Activated CD8-positive, alpha-beta memory T cell treated with anti-CD3 and anti-CD28 coated beads for 4 hours (primary cell): Measurements from ENCODE around the gene ZNF385B.

Experiments used
- DNase-seq, 2 donors: peaks; one replicate each; pipeline ENCODE4 v3.0.0-alpha.2; 2020; ENCODE audit warnings: low read depth in 2 of 2

The ZNF385B gene

DNA sequence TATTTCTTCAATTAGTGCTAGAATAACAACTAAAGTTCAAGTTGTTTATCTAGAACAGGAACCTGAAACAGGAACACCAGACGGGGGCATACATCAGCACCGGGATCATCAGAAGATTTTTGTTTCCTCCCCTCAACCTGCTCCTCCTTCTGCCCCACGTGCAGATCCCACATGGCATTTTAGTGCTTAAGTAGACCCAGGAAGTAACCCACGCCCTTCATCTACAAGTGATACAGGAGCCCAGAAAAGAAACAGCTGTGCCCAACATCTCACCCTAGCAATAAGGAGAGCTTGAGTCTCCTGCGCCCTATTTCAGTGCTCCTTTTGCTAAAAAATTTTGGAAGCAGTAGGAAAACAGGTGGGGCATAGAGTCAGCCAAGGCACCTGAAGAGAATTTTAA lies 5.2 kb downstream of the ZNF385B start:
- DNase-seq: no peak

DNA sequence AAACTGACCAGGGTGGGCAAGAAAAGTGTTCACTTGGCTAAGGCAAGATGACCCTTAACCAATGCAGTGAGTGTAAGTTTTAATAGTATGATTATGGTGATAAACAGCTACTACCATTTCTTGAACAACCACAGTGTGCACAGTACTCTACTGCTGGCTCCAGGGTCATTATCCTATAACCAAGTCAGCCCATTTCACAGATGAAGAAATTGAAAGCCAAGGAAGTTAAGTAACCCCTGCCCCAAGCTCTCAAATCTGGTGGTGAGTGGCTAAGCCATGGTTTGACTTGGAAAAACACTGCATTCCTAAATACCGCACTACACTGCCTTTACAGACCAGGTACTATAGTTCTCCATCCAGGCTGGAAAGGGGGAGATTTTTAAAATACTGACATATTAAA lies 5.7 kb downstream of the ZNF385B start:
- DNase-seq: no peak

DNA sequence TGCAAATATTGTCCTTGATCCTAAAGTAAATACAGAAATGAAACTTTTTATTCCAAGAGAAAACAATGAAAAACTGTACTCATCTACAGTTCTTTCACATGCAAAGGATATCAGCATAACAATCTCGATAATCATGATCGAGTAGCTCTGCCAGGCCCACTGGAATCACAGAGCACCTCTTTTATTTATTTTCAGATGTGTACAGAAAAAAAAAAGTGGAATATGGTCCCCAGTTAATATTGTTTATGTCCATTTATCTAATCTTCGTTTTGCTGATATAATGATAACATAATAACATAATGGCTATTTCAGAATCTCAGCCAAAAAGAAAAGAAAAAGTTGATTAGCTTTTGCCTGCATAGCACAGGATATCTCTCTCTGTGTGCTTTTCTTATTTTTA lies 6.5 kb downstream of the ZNF385B start:
- DNase-seq: no peak

DNA sequence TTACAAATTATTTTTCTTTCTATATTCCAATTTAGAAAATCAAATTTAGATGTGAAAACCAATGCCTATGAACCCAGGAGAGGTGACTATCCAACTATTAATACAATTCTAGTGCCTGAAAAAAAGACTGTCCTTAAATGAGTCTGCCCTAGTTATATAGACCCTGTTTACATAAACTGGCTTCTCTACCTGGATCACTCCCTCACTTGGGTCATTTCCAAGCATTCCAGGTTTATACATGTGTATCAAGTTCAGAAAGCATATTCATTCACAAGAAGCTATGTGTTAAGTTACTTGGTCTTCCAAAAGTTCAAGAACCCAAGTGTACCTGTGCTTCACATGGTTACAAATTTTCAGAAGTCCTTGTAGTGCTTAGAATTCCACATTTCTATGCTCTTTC lies 8.3 kb downstream of the ZNF385B start:
- DNase-seq: no peak

DNA sequence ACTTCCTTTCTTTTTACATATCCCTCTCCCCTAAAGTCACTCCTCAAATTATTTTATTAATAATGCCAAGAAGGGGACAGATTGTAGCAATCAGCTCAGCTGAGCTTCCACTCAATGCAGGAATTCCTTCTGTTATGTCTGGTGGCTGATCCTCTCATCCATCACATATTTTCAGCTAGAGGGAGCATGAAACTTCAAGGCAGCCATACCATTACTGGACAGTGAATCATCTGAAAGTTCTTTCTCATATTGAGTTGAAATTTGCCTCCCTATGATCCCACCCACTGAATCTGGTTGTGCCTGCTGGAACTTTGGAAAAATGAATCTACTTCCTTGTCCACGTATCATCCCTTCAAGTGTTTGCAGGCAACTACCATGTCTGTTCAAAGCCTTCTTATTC lies 11.2 kb downstream of the ZNF385B start:
- no peak for DNase-seq

DNA sequence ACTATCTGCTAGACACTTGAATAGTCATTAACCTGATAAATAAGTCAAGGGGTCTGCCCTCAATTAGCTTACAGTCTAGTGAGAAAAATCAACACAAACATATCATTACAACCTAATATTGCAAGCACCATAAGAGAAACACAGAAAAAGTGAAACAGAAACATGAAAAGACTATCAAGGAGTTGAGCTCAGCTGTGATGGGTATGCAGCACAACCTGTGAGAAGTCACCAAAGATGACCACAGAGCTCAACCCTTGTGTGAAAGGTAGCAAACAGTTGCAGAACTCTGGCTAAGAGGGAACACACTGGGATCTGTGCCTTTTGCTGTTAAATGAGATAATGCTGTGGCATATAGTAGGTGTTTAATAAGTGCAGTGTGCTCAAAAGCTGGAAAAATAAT lies 11.7 kb downstream of the ZNF385B start:
- DNase-seq: no peak

DNA sequence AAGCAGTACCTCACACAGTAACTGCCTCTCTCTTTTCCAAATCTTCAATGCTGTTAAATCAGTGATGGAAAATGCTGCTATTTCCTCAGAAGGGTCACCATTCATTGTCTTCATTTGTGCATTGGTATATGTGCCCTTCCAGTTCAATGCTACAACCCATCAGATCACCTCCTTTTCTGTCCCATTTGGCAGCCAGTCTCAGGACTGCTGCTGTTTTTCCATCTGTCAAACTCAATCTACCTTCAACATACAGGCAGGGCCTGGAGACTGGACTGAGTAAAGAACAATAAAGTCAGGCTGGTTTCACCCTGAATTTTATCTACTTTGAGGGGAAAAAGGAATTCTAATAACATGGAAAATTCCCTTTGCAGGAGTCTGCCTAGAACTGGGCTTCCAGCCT lies 17.9 kb downstream of the ZNF385B start:
- no peak for DNase-seq

DNA sequence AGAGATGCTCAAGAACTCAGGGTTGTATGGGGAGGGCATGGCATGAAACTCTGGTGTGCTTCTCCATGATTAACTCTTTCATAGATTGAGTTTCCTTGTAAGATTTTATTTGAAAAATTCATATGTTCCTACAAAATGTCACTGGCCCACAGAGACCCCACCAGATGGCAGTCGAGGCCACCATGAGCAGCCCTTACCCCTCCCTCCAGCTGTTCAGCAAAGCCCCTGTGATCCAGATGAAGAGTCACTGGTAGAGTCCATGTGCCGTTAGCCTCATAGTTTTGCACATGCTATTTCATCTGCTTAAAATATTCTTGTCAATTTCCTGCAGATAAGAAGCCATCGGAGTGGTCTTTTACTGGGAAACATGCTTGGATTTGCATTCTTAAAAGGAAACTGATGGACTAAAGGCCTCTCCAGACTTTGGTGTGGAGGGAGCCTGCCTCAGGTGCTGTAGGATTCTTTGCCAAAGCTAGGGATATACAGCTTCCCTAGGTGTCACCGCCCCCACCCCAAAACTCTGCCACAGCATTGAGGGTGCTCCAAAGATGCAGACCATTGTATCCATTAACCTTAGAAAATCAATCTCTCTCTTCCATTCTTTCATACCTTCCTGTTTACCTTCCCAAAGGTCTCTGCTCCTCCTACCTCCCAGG lies 18.8 kb downstream of the ZNF385B start:
- no peak for DNase-seq

DNA sequence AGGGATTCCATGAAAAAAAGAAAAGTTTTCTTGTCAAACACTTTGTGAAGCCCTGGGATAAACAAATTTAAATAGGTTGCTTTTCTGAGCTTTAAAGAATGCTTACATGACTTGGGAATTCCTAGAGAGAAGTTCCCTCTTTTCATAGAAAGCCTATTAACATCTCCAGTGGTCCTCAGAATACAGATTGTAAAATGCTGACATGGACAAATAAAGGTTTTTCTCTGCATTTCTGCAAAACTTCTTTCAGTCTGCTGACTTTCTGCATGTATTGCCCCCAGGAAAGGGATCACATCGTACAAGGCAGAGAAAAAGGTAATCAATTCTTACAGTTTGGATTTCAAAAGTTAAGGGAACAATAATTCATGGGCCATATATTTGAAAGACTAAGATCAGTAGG lies 20.6 kb downstream of the ZNF385B start:
- no peak for DNase-seq

DNA sequence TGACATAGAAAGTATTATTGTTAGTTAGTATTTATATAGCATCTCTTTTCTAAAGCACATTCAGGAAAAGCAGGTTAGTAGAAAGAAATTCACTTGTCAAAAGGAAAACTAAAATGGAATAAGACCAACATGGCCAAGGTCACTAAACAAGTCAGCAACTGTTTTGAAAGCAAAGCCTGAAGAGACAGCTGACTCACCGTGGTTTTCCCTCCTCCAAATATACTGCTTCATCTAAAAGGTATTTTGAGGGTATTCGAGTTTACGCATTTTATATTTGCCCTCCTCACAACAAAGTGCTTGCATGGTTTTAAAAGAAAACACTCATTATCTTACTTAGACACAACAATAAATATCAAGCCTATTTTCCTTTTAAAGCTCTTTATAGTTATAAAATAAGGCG lies 24.0 kb downstream of the ZNF385B start:
- no peak for DNase-seq

DNA sequence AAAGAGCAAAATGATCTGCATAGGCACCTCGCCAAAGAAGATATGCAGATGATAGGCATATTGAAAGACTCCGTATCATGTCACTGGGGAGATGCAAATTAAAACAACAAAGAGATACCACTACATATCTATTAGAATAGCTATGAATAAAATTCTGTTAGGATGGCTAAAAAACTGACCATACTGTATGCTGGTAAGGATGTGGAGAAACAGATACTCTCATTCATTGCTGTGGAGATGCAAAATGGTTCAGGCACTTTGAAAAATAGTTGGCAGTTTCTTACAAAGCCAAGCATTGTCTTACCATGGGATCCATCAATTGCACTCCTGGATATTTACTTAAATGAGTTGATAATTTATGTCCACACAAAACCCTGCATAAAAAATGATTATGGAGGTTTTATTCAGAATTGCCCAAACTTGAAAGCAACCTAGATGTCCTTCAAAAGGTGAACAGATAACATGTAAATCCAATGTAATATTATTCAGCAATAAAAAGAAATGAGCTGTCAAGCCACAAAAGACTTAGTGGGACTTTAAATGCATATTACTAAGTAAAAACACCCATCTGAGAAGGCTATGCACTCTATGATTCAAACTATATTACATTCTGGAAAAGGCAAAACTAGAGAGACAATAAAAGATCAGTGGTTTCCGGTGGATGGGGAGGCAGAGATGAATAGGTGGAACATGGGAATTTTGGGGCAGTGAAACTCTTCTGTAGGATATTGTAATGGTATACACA lies 31.2 kb downstream of the ZNF385B start:
- no peak for DNase-seq

DNA sequence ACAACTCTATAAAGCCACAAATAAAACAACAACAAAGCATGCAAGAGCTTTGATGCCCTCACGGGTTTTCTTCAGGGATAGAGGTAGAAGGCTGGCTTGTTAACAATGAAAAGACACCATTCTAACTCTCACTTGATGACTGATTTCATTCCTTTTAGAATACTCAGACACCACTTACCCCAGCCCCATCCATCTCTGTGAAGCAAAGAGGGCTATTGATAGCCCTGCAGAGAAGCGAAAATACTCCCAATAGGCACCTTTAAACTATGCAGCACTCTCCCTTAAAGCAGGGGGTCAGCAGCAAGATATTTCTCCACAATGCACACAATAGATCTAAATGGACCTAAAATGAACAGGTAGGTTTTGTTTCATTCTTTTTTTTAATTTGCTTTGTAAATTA lies 35.1 kb downstream of the ZNF385B start:
- no peak for DNase-seq

DNA sequence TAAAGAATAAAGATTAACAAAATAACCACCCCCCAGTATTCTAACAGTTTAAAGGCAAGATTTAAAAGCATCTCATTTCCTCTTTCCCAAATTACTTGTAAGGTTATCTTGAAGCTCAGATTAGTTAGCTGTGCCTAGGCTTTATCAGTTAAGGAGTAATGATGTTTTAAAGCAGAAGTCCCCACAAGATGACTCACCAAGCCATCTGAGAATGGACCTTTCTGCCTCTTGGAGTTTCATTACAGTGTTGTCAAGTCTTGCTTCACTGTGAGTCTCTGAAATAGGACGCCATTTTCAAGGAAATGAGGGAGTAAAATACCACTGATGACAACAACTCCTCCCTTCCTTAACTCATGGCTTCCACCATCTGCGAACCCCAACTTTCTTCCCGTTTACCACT lies 35.9 kb downstream of the ZNF385B start:
- DNase-seq: no peak

DNA sequence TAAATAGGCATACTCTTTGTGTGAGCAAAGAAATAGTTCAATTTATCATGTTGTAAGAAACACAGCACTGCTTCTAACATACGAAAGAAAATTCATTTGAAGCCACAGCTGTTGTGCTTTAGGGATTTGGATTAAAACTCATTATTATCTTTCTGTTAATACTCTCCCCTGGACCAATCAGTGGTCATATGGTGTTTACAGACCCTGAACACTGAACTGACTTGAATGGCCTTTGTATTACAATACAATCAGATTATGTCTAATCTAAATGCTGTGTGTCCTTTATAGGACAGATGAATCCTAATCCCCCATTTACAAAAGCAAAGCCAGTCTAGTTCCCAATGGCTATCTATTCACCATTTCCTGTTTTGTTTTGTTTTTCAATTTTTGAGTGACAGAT lies 36.5 kb downstream of the ZNF385B start:
- DNase-seq: no peak

DNA sequence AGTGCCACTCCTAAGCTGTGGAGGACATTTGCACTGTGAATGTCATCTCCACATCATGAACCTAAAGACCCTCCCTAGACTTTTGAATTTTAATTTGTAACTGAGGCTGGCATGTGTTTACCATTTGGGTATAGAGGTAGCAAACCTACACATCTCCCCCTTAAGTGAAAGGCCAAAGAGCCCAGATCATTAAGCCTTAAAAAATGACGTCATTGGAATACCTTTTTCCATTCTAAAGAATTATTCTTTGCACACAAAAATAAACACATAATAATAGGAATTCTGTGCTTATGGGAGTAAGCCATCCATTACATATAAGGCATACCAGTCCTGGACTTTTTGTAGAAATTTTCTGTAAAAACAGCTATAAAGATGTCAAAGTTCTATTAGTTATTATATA lies 38.9 kb downstream of the ZNF385B start:
- no peak for DNase-seq

DNA sequence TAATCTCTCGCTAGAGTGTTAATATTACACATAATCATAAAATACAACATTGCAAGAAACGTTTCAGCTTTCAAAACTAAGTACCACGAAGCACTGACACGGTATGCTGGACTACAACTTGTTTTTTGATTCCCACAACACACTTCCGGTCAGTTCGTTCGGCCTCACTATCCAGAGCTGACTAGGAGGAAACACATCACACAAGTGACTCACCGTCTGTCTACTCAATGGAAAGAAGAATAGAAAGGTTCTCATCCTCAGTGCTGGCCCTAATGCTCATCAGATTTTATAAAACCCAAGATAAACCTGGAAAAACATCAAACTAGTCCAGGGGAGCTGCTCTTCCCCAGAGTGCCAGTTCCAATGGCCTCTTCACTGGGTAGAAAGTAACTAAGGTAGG lies 42.9 kb downstream of the ZNF385B start:
- no peak for DNase-seq

DNA sequence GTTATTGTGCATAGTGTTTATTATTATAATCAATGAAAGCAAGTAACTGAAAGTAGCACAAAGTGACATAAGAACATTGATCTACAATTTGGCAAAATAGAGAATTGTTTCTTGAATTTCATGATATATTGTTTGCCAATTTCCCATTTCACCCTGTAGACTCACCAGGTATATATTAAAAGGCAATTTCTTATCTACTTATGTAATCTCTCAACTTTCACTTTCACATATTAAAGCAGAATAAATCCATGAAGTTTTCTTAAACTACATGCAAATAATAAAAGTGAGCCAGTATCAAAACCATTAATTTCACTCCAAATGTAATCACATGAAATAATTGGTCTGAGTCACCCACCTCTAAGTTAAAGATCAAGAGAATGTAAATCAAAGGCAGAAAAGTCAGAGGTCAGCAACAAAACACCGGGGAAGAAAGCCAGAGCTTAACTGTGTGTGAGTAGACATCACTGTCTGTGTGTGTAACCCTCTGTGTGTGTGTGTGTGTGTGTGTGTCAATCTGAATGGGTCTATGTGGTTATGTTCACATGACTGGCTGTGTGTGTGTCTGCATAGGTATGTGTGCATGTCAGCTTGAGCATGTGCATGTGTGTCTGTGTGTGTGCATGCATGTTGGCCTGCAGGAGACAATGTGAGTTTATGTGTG lies 44.1 kb downstream of the ZNF385B start:
- no peak for DNase-seq

DNA sequence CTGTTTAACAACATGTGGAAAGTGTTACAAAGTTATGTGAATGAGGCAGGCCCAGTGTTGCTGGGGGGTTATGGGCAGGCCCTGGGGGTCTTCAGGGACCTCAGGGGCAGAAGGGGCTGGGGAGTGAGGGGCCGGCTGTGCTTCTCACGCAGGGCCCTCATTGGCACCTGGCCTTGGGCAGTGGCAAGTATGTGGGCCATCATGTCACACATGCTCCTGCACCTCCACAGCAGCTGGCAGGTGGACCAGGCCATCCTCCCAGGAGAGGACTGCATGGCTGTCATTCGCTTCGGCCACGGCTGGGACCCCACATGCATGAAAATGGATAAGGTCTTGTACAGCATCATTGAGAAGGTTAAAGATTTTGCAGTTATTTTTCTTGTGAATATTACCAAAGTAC lies 47.4 kb downstream of the ZNF385B start:
- no peak for DNase-seq

DNA sequence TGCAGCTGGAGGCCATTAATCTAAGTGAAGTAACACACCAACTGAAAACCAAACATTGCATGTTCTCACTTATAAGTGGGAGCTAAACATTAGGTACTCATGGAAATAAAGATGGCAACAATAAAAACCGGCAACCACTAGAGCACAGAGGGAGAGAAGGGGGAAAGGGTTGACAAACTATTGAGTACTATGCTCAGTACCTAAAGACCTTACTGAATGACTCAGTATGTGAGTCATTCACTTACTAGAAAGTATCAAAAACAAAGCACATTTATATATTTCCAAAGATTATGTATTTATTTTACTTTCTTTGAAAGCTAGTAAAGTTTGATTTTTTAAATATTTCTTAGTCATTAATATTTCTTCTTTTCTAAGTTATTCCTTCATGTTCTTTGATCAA lies 48.9 kb downstream of the ZNF385B start:
- DNase-seq: no peak

DNA sequence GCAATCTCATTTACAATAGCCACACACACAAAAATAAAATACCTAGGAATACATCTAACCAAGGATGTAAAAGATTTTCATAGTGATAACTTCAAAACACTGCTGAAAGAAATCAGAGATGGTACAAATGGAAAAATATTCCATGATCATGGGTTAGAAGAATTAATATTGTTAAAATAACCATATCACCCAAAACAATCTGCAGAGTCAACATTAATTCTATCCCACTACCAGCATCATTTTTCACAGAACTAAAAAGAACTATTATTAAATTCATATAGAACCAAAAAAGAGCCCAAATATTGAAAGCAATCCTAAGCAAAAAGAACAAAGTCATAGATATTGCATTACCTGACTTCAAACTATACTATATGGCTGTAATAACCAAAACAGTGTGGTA lies 50.4 kb downstream of the ZNF385B start:
- no peak for DNase-seq

DNA sequence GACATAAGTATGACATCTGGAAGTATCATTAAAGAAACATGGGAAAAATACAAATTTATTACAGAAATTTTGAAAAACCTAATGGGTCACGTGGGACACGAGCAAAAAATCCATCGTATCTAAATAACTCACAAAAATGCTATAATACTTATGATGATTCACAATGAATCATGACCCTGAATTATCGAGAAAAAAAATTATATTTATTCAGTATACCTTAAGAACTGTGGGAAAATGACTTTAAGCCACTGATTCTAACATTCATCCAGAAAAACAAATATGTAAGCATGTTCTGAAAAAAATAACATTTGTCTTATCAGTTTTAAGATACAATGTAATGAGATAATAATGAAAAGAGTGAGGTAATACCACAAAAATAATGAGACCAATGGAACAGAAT lies 51.8 kb downstream of the ZNF385B start:
- DNase-seq: no peak

DNA sequence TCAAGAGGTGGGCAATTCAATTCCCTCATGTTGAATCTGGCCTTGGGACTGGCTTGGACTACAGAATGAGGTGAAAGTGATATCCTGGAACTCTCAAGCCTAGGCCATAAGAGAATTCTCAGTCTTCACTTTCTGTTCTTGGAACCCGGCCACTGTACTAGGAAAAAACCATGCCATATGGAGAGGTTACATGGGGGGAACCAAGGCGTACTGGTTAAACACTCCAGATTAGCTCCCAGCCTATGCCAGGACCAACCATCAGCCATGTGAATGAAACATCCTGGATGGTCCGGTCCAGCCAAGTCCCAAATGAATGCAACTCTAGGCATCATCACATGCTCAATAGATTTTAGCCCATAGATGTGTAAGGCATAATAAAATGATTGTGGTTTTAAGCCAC lies 56.4 kb downstream of the ZNF385B start:
- DNase-seq: no peak

DNA sequence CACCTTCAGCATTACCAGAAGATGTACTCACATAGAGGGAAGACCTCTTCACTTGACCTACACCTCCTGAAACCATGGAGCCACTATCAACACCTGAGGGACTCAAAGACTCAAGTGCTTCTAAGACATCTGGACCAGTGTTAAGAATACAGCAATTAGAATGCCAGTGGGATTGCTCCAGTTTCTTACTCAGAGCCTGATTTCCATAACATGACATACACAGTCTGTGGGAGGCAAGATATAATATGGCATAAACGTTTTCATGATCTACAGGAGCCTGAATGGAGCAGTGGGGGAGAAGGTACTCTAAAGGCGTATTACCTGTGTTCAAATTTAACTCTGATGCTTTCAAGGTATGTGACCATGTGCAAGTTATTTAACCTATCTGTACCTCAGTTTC lies 57.2 kb downstream of the ZNF385B start:
- no peak for DNase-seq
